HUDEP-2 (cell line): ENCODE measurements around the gene SNRPD3.
"Not testable (repeated sequence)": the region's sequence is repeated elsewhere in the genome, so short reads cannot be mapped to it uniquely, and the experiment has no call there.

ENCODE experiments used
- DNase-seq, 76 experiments: peaks; one replicate each; lab custom pipeline; 2025; ENCODE audit not compliant: unreplicated experiment in 76 of 76; lab: John Stamatoyannopoulos, UW

Gene SNRPD3

GRCh38 chr22:24590596-24591173, 34.9 kb downstream of the SNRPD3 start:
- no peak for DNase-seq

- no peak for DNase-seq
Observed at GRCh38 chr22:24591286-24591830, 35.6 kb downstream of the SNRPD3 start.

- DNase-seq = peak in 3 of 76 experiments; percentile 9 to 21 (median 15)
Observed at GRCh38 chr22:24592058-24592850, 36.5 kb downstream of the SNRPD3 start.

GRCh38 chr22:24592851-24593558, 37.2 kb downstream of the SNRPD3 start, which contains the start of gene LRRC75B:
LRRC75B (minus strand) TSS chr22:24593073; CDS start chr22:24593039, 34 bp downstream.
- DNase-seq = peak in 69 of 76 experiments; percentile 20 to 86 (median 66)

GRCh38 chr22:24593559-24593835, 37.7 kb downstream of the SNRPD3 start:
- not testable (repeated sequence) for DNase-seq

- DNase-seq = peak in 3 of 76 experiments; percentile 6 to 34 (median 9)
Observed at GRCh38 chr22:24593836-24594568, 38.2 kb downstream of the SNRPD3 start.

GRCh38 chr22:24594569-24595120, 38.8 kb downstream of the SNRPD3 start:
- DNase-seq = no peak

- no peak for DNase-seq
Observed at GRCh38 chr22:24595228-24595627, 39.4 kb downstream of the SNRPD3 start.

- no peak for DNase-seq
Observed at GRCh38 chr22:24595863-24596262, 40.1 kb downstream of the SNRPD3 start.

- not testable (repeated sequence) for DNase-seq
Observed at GRCh38 chr22:24597076-24597475, 41.3 kb downstream of the SNRPD3 start.

- no peak for DNase-seq
Observed at GRCh38 chr22:24599514-24599913, 43.7 kb downstream of the SNRPD3 start.

- peak in 64 of 76 experiments; percentile 13 to 70 (median 48) for DNase-seq
Observed at GRCh38 chr22:24599958-24600715, 44.3 kb downstream of the SNRPD3 start.

GRCh38 chr22:24601217-24602104, 45.7 kb downstream of the SNRPD3 start:
- DNase-seq = peak in 75 of 76 experiments; percentile 19 to 95 (median 88)

- DNase-seq = not testable (repeated sequence)
Observed at GRCh38 chr22:24602105-24602749, 46.4 kb downstream of the SNRPD3 start.

- DNase-seq = peak in 9 of 76 experiments; percentile 27 to 66 (median 39)
Observed at GRCh38 chr22:24602847-24603769, 47.3 kb downstream of the SNRPD3 start, which contains the start of gene GGT1. GGT1 (plus strand) TSS chr22:24603193; CDS start chr22:24611082, 7,889 bp downstream.

- DNase-seq = peak in 11 of 76 experiments; percentile 16 to 44 (median 24)
Observed at GRCh38 chr22:24603770-24604629, 48.2 kb downstream of the SNRPD3 start.
